ENCODE data around the gene ATG4B. TPM values are rescaled to one million over a fixed set of nuclear protein-coding genes. Genes with fewer than 3 reads are reported as not detected.
"Not testable (repeated sequence)": the region's sequence is repeated elsewhere in the genome, so short reads cannot be mapped to it uniquely, and the experiment has no call there.

The ATG4B gene
- 100 to 1,000 TPM in 2 of 4 donors, 10 to 100 TPM in 2; 58.9 to 113 (median 87.1) TPM for polyA plus RNA-seq (ENCODE audit: insufficient read length in 4 of 4)

DNA sequence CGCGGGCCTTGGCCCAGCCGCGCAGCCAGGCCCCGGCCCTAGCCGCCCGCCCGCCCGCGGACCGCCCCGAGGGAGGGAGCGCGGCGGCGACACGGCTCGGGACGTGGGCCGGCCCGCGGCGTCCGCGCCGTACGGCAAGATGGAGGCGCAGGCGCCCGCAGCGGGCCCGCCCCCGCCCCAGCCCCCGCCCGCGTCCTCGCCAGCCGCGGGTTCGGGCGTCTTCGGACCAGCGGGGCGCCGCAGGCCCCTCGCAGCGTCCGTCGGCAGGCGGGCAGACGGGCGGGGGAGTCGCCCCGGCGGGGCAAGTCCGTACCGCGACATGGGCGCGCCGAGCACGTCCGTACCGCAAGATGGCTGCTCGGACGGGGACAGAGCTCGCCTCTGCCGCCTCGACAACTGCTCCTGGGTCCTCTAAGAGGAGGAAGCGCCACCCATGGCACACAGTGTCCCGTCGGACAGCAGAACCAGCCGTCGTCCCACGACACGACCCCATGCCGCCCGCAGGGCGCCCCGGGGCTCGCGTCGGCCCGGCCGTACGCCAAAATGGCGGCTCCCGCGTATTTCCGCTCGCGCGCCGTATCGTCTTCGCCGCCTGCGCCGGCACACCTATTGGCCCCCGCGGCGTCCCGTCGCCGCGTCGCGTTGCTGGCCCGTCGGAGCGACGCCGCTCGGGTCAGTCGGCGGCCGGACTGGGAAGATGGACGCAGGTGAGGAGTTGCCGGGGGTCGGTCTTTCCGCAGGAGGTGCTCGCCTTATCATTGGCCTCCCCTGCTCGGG is at the start of gene ATG4B, which contains the start of gene THAP4:
Gene ATG4B (plus strand): TSS at position 676 of the 777 bp plus-strand sequence. CDS start 22 bp downstream, at position 698.
Gene THAP4 (minus strand): TSS at position 141 of the 777 bp plus-strand sequence. CDS start 141 bp downstream, outside the sequence.
- DNase-seq (ENCODE audit: low read depth in 4 of 4, low spot score in 2 of 4): peak; percentile 81 to 90 (median 84)

DNA sequence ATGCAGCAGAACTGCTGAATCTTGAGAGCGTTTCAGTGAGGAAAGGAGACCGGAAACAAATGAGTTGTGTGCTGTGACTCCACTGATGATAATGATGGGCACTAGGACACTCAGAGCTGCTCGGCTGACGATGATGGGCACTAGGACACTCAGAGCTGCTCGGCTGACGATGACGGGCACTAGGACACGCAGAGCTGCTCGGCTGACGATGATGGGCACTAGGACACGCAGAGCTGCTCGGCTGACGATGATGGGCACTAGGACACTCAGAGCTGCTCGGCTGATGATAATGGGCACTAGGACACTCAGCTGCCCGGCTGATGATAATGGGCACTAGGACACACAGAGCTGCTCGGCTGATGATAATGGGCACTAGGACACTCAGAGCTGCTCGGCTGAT is 47.6 kb upstream of the ATG4B start:
- not testable (repeated sequence) for DNase-seq (ENCODE audit: low read depth in 4 of 4, low spot score in 2 of 4)

- not testable (repeated sequence) for DNase-seq (ENCODE audit: low read depth in 4 of 4, low spot score in 2 of 4)
Observed at GRCh38 chr2:241590496-241591455, 46.7 kb upstream of the ATG4B start.

GRCh38 chr2:241592126-241592845 is 45.2 kb upstream of the ATG4B start:
- no peak for DNase-seq (ENCODE audit: low read depth in 4 of 4, low spot score in 2 of 4)

- DNase-seq (ENCODE audit: low read depth in 4 of 4, low spot score in 2 of 4): no peak
Observed at GRCh38 chr2:241593271-241593670, 44.2 kb upstream of the ATG4B start.

DNA sequence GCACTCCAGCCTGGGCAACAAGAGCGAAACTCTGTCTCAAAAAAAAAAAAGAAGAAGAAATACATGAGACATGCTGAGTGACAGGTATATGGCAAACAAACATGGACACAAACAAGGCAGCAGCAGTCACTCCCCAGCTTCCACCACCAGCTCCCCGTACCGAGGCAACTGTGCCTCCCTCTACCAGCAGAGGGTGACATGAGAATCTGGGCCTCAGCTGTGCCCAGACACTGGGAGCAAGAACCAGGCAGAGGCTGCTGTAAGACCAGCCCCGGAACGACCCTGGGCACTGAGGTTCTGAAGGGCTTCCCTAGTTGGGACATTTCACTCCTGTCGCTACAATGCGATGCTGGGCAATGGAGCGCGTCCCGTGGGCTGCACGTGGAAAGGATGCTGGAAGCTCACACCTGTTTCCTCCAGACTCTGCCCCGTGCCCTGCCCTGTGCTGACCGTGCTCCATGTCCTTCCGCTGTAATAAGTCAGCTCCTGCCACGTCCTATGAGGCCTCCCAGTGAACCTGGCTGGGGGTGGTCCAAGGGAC is 41.8 kb upstream of the ATG4B start:
- no peak for DNase-seq (ENCODE audit: low read depth in 4 of 4, low spot score in 2 of 4)

GRCh38 chr2:241597561-241597960 is 39.9 kb upstream of the ATG4B start:
- no peak for DNase-seq (ENCODE audit: low read depth in 4 of 4, low spot score in 2 of 4)

GRCh38 chr2:241598061-241598460 is 39.4 kb upstream of the ATG4B start:
- DNase-seq (ENCODE audit: low read depth in 4 of 4, low spot score in 2 of 4): no peak

GRCh38 chr2:241598487-241598886 is 39.0 kb upstream of the ATG4B start:
- no peak for DNase-seq (ENCODE audit: low read depth in 4 of 4, low spot score in 2 of 4)

DNA sequence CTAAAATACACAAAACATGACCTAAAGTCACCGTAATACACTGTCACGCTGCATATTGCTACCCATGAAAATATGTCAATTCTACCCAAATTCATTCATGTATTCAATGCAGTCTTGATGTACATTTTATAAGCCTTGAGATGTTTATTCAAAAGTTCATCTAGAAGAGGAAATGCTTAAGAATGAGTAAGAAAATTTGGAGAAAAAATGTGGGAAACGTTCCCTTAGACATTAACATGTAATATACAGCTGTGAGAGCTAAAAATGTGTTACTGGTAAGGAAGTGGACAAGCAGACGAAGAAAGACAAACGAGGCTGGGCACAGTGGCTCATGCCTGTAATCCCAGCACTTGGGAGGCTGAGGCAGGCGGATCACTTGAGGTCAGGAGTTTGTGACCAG is 37.9 kb upstream of the ATG4B start:
- DNase-seq (ENCODE audit: low read depth in 4 of 4, low spot score in 2 of 4): no peak

- no peak for DNase-seq (ENCODE audit: low read depth in 4 of 4, low spot score in 2 of 4)
Observed at GRCh38 chr2:241601841-241602240, 35.7 kb upstream of the ATG4B start.

- DNase-seq (ENCODE audit: low read depth in 4 of 4, low spot score in 2 of 4): no peak
Observed at GRCh38 chr2:241602720-241603119, 34.8 kb upstream of the ATG4B start.

GRCh38 chr2:241603686-241604085 is 33.8 kb upstream of the ATG4B start:
- no peak for DNase-seq (ENCODE audit: low read depth in 4 of 4, low spot score in 2 of 4)

GRCh38 chr2:241606186-241606585 is 31.3 kb upstream of the ATG4B start:
- no peak for DNase-seq (ENCODE audit: low read depth in 4 of 4, low spot score in 2 of 4)

GRCh38 chr2:241607162-241607885 is 30.2 kb upstream of the ATG4B start:
- no peak for DNase-seq (ENCODE audit: low read depth in 4 of 4, low spot score in 2 of 4)

GRCh38 chr2:241608881-241609280 is 28.6 kb upstream of the ATG4B start:
- no peak for DNase-seq (ENCODE audit: low read depth in 4 of 4, low spot score in 2 of 4)

DNA sequence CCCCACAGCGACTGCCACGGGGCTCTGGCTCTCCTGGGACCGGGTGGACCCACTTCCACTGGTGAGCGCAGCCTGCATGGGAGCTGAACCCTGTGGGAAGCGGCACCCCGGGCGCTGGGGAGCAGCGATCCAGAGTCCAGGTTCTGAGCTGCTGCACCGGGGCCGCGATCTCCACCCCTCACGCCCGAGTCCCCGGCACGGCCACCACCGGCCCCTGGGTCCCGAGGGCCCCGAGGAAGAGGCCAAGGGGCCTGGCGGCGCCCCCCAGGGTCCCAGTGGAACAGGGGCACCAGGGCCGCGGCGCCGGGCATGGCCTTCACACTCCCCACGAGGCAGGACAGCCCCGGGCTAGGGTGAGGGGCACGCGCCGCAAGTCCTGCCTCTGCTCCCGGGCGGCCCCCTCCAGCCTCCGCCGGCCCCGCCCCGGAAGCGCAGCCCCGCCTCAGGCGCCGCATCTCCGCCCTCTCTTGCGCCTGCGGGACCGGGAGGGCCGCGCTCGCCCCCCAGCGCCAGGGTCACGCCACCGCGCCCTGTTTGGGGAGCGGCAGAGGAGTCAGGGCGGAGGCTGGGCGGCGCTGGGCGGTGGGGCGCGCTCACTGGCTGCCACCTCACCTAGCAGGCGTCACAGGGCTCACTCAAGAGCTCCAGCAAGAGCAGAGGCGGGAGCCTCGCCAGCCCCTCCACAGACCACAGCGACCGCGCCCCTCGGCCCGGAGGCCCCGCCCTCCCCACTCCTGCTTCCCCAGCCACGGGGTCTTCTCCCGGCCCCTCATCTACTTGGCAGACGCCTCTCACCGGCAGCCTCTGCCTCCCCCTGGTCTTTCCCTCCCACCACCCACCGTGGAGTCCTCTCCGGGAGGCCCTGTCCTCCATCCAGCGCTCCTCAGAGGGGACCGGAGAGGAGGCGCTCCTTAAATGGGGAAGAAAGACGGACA is 27.4 kb upstream of the ATG4B start:
- DNase-seq (ENCODE audit: low read depth in 4 of 4, low spot score in 2 of 4): peak in 3 of 4 donors; percentile 47 to 60 (median 57)

DNA sequence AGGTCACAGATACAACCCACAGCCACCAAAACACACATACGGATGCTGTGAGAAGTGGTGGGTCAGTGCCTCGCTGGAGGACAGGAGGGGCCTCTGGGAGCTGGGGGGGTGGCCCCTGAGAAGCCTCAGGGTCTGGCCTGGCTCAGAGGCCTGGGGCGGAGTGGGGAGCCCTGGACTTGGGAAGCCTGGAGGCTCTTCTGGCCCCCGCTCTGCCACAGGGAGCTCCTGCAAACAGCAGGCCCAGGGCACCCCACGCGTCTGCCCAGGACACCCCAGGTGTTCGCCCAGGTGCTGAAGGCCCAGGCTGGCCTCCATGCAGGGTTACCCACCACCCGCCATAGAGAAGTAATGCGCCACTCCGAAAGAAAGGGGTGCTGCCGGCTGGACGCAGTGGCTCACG is 26.4 kb upstream of the ATG4B start:
- no peak for DNase-seq (ENCODE audit: low read depth in 4 of 4, low spot score in 2 of 4)

Data from left renal cortex interstitium (tissue), 4 donors.